Kidney epithelial cell (primary cell): ENCODE results near the gene SIDT1. TPM values are rescaled to one million over a fixed set of nuclear protein-coding genes. Genes with fewer than 3 reads are reported as not detected.

Source experiments
- DNase-seq: peaks from one replicate; pipeline ENCODE4 v3.0.0-alpha.2; 2010; ENCODE audit warnings: low read depth
- H3K27me3 ChIP-seq: 2 replicates; pipeline ENCODE4 v1.6.0; 2011; ENCODE audit warnings: low read length; ENCODE audit not compliant: control insufficient read depth, insufficient read depth
- H3K36me3 ChIP-seq: 2 replicates; pipeline ENCODE4 v1.5.1; 2011; ENCODE audit warnings: low read length; ENCODE audit not compliant: control insufficient read depth, insufficient read depth
- H3K4me3 ChIP-seq: 2 replicates; pipeline ENCODE4 v1.5.1; 2011; ENCODE audit warnings: low read depth, mild to moderate bottlenecking, control low read depth, low read length
- CTCF ChIP-seq: IDR thresholded peaks from 2 replicates; pipeline ENCODE4 v1.5.1; 2011; ENCODE audit warnings: mild to moderate bottlenecking, moderate library complexity, low read length, control low read depth, inconsistent platforms; ENCODE audit not compliant: insufficient read depth, poor library complexity, severe bottlenecking
- total RNA-seq: library from RNA; depleted of rRNA; stranded (reverse); fragments of >200 nt; gene quantifications from 2 replicates; pipeline ENCODE4 v1.2.3, GENCODE V29; 2015

SIDT1 gene
- total RNA-seq, 1 donor from 2014 or later = 0.04 TPM

GRCh38 chr3:113643583-113643982 lies 111.2 kb downstream of the SIDT1 start:
- Histone ChIP-seq H3K27me3 (no peaks in the 10 kb centered on the region), H3K4me3 (no peak overlapping the region), H3K36me3 (no peaks in the 10 kb centered on the region)
- no peak for DNase-seq
- no peak for TF ChIP-seq CTCF

GRCh38 chr3:113648524-113648923 lies 116.2 kb downstream of the SIDT1 start:
- H3K27me3 ChIP-seq = no peaks in the 10 kb centered on the region
- DNase-seq = no peak
- no peak overlapping the region for H3K4me3 ChIP-seq
- no peaks in the 10 kb centered on the region for H3K36me3 ChIP-seq
- TF ChIP-seq CTCF = no peak

GRCh38 chr3:113649174-113649845 lies 117.0 kb downstream of the SIDT1 start:
- H3K4me3 ChIP-seq = no peak overlapping the region
- H3K36me3 ChIP-seq = no peaks in the 10 kb centered on the region
- no peak for TF ChIP-seq CTCF
- H3K27me3 ChIP-seq = no peaks in the 10 kb centered on the region
- DNase-seq = no peak

- no peaks in the 10 kb centered on the region for H3K27me3 ChIP-seq
- no peak overlapping the region for H3K4me3 ChIP-seq
- H3K36me3 ChIP-seq = no peaks in the 10 kb centered on the region
- TF ChIP-seq CTCF = no peak
- no peak for DNase-seq
Measured at GRCh38 chr3:113654310-113654709, 122.0 kb downstream of the SIDT1 start.

GRCh38 chr3:113654851-113655250 lies 122.5 kb downstream of the SIDT1 start:
- no peak for TF ChIP-seq CTCF
- no peak for DNase-seq
- H3K27me3 ChIP-seq = no peaks in the 10 kb centered on the region
- no peak overlapping the region for H3K4me3 ChIP-seq
- H3K36me3 ChIP-seq = no peaks in the 10 kb centered on the region

- H3K4me3 ChIP-seq = no peak overlapping the region
- no peaks in the 10 kb centered on the region for H3K36me3 ChIP-seq
- no peak for DNase-seq
- no peak for TF ChIP-seq CTCF
- H3K27me3 ChIP-seq = no peaks in the 10 kb centered on the region
Measured at GRCh38 chr3:113658107-113658506, 125.8 kb downstream of the SIDT1 start.
